Adrenal gland (tissue), 12 donors: ENCODE measurements around the gene PTPRF. TPM values are rescaled to one million over a fixed set of nuclear protein-coding genes. Genes with fewer than 3 reads are reported as not detected.

Experiments
- DNase-seq, 7 donors: peaks; one replicate each; pipeline ENCODE4 v3.0.0-alpha.2; 2019 to 2020
- H3K27ac ChIP-seq, 5 donors: fragments of 200-600 bp; sonication (generic) in 4 of 5; 1 replicate in 3 of 5; 2 replicates in 2 of 5; pipeline versions ENCODE4 v1.5.1 to v1.8.0; 2016 to 2020; ENCODE audit warnings: mild to moderate bottlenecking in 1 of 5
- H3K27me3 ChIP-seq: fragments of 200-600 bp; 2 replicates; pipeline ENCODE4 v1.8.0; 2021
- H3K36me3 ChIP-seq, 2 donors: fragments of 200-600 bp; replicated peaks in 1 of 2; 1 replicate in 1 of 2; 2 replicates in 1 of 2; pipeline versions ENCODE4 v1.5.1 to v1.8.0; 2018 to 2022
- H3K4me1 ChIP-seq, 2 donors: fragments of 200-600 bp; replicated peaks in 1 of 2; 1 replicate in 1 of 2; 2 replicates in 1 of 2; pipeline versions ENCODE4 v1.5.1 to v1.8.0; 2018 to 2021
- H3K4me3 ChIP-seq, 4 donors: fragments of 200-600 bp; sonication (generic) in 3 of 4; one replicate each; pipeline ENCODE4 v1.5.1; 2016 to 2018
- H3K9me3 ChIP-seq, 3 donors: fragments of 200-600 bp; sonication (generic) in 1 of 3; replicated peaks in 1 of 3; 1 replicate in 2 of 3; 2 replicates in 1 of 3; pipeline versions ENCODE4 v1.5.1 to v1.8.0; 2016 to 2021
- CTCF ChIP-seq, 6 experiments: fragments of 450-650 bp in 4 of 6; fragments of 200-600 bp in 2 of 6; sonication (generic) in 1 of 6; IDR thresholded peaks; 1 replicate in 5 of 6; 2 replicates in 1 of 6; pipeline versions ENCODE4 v1.5.1 to v1.8.0; 2016 to 2021; ENCODE audit warnings: antibody characterized with exemption in 6 of 6, mild to moderate bottlenecking in 2 of 6, moderate library complexity in 1 of 6
- POLR2A ChIP-seq, 2 donors: fragments of 450-650 bp; IDR thresholded peaks; one replicate each; pipeline ENCODE4 v1.6.1; 2017; ENCODE audit warnings: antibody characterized with exemption in 2 of 2, mild to moderate bottlenecking in 2 of 2, moderate library complexity in 1 of 2
- WGBS, 4 donors: extraction: QIAGEN DNeasy Blood & Tissue Kit in 2 of 4; methylation state at CpG; one replicate each; pipeline versions ENCODE4 v1.1.5 to v1.1.7; 2013 to 2017; 5-methylcytosine and 5-hydroxymethylcytosine counted together
- intact Hi-C, 2 donors: fragments of 100-400 bp; cut with DNase I; formaldehyde crosslinking; loops; one replicate each; pipeline versions ENCODE4 v1.14.1 to v1.15.0; 2022 to 2023
- polyA plus RNA-seq, 3 donors: library from polyadenylated mRNA; stranded (reverse); fragments of 200-250 nt in 2 of 3; fragments of 350-450 nt in 1 of 3; fragmentation: Illumina TruSeq in 1 of 3; extraction: RNeasy Lipid Tissue Mini Kit (QIAGEN cat#74804) in 1 of 3; gene quantifications; one replicate each; pipeline ENCODE4 v1.2.3, GENCODE V29; 2013 to 2014
- total RNA-seq, 9 donors: library from RNA; depleted of rRNA in 4 of 9; stranded (reverse); fragments of >200 nt in 4 of 9; fragments of 120-200 nt in 1 of 9; fragmentation: NEBNext Ultra II Directional in 1 of 9; extraction: Animal tissue kit (Norgen Biotek cat#: 25700) in 1 of 9; gene quantifications; one replicate each; pipeline versions ENCODE4 v1.1.0 to v1.2.4, GENCODE V29; 2013 to 2023
- donor health status: healthy with polysubstance abuse.
- donor health status: Bipolar disorder and iron deficiency.
- donor health status: DM: yes; HTN: yes; CAD: no.
- donor health status: DM: no; HTN: no; CAD: no.
- donor health status: DM: no; HTN: no; CAD: no.
- donor health status: DM: yes; HTN: yes; CAD: no.

The PTPRF gene
- total and polyA plus RNA-seq, 12 donors: 9.2 to 92.0 (median 30.1) TPM

- intact Hi-C loops: no loop called here
- H3K9me3 ChIP-seq: no peaks in the 10 kb centered on the region
- DNase-seq: no peak
- H3K27ac ChIP-seq: no peak overlapping the region
- H3K36me3 ChIP-seq: no peaks in the 10 kb centered on the region
- H3K4me3 ChIP-seq: no peak overlapping the region
- peaks cover 0 to 3% of the 10 kb centered on the region in 2 donors for H3K4me1 ChIP-seq
- H3K27me3 ChIP-seq: no peaks in the 10 kb centered on the region
- no peak for TF ChIP-seq POLR2A (IDR thresholded peaks at IDR 0.05)
- WGBS, 4 donors: 60 to 88% (median 66%) methylated on average over 2 of the region's 2 CpGs
These were observed 41.4 kb downstream of the PTPRF start for GRCh38 chr1:43572084-43572483.

- TF ChIP-seq POLR2A (IDR thresholded peaks at IDR 0.05): no peak
- no peak for TF ChIP-seq CTCF (IDR thresholded peaks at IDR 0.05)
- intact Hi-C loops: no loop called here
- Histone ChIP-seq H3K36me3 (no peaks in the 10 kb centered on the region), H3K27ac (no peak overlapping the region), H3K9me3 (no peaks in the 10 kb centered on the region), H3K4me3 (no peak overlapping the region), H3K4me1 (peaks cover 0 to 3% of the 10 kb centered on the region in 2 donors), H3K27me3 (no peaks in the 10 kb centered on the region)
- no peak for DNase-seq
- 86 to 94% (median 93%) methylated on average over 7 to 9 of the region's 9 CpGs for WGBS, 4 donors
These were observed 41.9 kb downstream of the PTPRF start for GRCh38 chr1:43572538-43572937.

GRCh38 chr1:43573066-43573800 is 42.5 kb downstream of the PTPRF start:
- TF ChIP-seq CTCF (IDR thresholded peaks at IDR 0.05) (no peak), POLR2A (IDR thresholded peaks at IDR 0.05) (no peak)
- WGBS, 4 donors: 89 to 94% (median 91%) methylated on average over 6 to 11 of the region's 11 CpGs
- Histone ChIP-seq H3K36me3 (no peaks in the 10 kb centered on the region), H3K9me3 (no peaks in the 10 kb centered on the region), H3K4me3 (no peak overlapping the region), H3K27me3 (no peaks in the 10 kb centered on the region), H3K27ac (no peak overlapping the region), H3K4me1 (peaks cover 0 to 3% of the 10 kb centered on the region in 2 donors)
- DNase-seq: no peak
- intact Hi-C loops: no loop called here

- Histone ChIP-seq H3K9me3 (no peaks in the 10 kb centered on the region), H3K4me1 (no peaks in the 10 kb centered on the region), H3K4me3 (no peak overlapping the region), H3K27ac (no peak overlapping the region), H3K27me3 (no peaks in the 10 kb centered on the region), H3K36me3 (no peaks in the 10 kb centered on the region)
- TF ChIP-seq CTCF (IDR thresholded peaks at IDR 0.05): no peak
- no peak for TF ChIP-seq POLR2A (IDR thresholded peaks at IDR 0.05)
- 89 to 98% (median 96%) methylated on average over 6 to 7 of the region's 7 CpGs for WGBS, 4 donors
- intact Hi-C loops: no loop called here
- DNase-seq: no peak
These were observed 45.8 kb downstream of the PTPRF start for GRCh38 chr1:43576521-43576920.
